ENCODE data around the gene RFPL1.

Gene RFPL1

DNA sequence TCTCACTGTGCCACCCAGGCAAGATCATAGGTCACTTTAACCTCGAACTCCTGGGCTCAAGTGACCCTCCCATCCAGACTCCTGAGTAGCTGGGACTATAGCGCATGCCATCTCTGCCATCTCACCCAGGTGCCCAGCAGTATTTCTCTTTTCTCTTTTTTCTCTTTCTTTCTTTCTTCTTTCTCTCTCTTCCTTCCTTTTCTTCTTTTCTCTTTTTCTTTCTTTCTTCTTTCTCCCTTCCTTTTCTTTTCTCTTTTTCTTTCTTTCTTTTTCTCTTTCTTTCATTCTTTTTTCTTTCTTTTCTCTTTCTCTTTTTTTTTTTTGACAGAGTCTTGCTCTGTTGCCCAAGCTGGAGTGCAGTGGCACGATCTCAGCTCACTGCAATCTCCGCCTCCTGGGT, 13.5 kb downstream of the RFPL1 start:
- no peak for TF ChIP-seq EZH2phosphoT487 (IDR thresholded peaks at IDR 0.05; ENCODE audit: borderline replicate concordance, low read length)
- TF ChIP-seq, protein P1, sequence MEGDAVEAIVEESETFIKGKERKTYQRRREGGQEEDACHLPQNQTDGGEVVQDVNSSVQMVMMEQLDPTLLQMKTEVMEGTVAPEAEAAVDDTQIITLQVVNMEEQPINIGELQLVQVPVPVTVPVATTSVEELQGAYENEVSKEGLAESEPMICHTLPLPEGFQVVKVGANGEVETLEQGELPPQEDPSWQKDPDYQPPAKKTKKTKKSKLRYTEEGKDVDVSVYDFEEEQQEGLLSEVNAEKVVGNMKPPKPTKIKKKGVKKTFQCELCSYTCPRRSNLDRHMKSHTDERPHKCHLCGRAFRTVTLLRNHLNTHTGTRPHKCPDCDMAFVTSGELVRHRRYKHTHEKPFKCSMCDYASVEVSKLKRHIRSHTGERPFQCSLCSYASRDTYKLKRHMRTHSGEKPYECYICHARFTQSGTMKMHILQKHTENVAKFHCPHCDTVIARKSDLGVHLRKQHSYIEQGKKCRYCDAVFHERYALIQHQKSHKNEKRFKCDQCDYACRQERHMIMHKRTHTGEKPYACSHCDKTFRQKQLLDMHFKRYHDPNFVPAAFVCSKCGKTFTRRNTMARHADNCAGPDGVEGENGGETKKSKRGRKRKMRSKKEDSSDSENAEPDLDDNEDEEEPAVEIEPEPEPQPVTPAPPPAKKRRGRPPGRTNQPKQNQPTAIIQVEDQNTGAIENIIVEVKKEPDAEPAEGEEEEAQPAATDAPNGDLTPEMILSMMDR (IDR thresholded peaks at IDR 0.05; ENCODE audit: low read depth, low read length, poor library complexity, severe bottlenecking): no peak
- no peaks in the 10 kb centered on the region for H3K36me3 ChIP-seq (ENCODE audit: control insufficient read depth, low read length)
- no peaks in the 10 kb centered on the region; the same call in 1 of the 2 replicates for H3K27me3 ChIP-seq (ENCODE audit: control insufficient read depth, low read length)
- H4K20me1 ChIP-seq (ENCODE audit: control insufficient read depth, insufficient read depth, low read depth, low read length): no peaks in the 10 kb centered on the region
- no peaks in the 10 kb centered on the region for H3K79me2 ChIP-seq (ENCODE audit: control insufficient read depth, low read length)
- H3K9me2 ChIP-seq (replicated peaks; ENCODE audit: control insufficient read depth, low read length): no peaks in the 10 kb centered on the region
- no peaks in the 10 kb centered on the region for H3F3A ChIP-seq (ENCODE audit: control insufficient read depth, insufficient read depth)
- H3K4me3 ChIP-seq (ENCODE audit: low read length): no peak overlapping the region
- no peaks in the 10 kb centered on the region for H3K4me1 ChIP-seq (ENCODE audit: control insufficient read depth, low read length)
- no peak overlapping the region for H3K27ac ChIP-seq (ENCODE audit: low read depth, low read length)
- H3K4me2 ChIP-seq (ENCODE audit: low read length): no peak overlapping the region
- no peaks in the 10 kb centered on the region for H3K9me3 ChIP-seq (ENCODE audit: control insufficient read depth, insufficient read depth, low read length)

DNA sequence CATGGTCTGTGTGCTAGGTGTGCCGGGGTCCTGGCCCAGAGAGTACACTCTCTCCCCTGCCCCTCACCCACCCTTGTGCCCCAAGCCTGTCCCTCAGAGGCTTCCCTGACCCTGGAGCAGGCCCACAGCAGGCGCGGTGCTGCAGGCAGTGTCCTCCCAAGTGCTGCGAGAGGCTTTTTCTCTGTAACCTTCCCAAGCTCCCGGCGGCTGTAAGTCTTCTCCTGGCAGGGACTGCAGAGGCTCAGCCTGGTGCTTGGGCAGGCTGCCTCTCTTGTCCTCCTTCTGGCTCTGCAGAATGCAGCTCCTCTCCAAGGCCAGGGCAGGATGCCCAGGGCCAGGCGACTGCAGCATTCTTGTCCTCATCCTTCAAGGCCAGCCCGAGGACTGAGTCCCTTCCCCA, 15.9 kb downstream of the RFPL1 start:
- no peak overlapping the region for H3K27ac ChIP-seq (ENCODE audit: low read depth, low read length)
- no peaks in the 10 kb centered on the region for H3F3A ChIP-seq (ENCODE audit: control insufficient read depth, insufficient read depth)

DNA sequence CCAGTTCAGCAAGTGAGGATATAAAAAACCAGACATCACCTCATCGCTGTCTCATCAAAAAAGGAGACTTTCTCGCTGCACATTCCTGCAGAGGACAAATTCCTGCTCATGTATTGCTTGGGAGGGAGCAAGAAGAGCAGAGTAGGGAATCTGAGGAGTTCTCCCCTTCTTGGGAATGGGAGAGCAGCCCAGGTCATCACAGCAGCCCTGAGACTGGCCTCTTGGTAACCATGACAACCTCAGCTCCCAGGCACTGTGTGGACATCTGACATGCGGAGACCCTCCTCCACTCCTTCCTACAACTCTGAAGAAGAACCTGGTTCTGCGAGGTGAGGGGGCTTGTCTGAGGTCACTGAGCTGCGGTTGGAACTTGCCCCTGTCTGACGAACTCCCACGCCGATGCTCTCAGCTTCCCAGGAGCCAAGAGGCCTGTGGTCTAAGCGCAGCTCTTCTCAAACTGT, 17.9 kb downstream of the RFPL1 start:
- H3K4me3 ChIP-seq (ENCODE audit: low read length): no peak overlapping the region
- no peaks in the 10 kb centered on the region for H3K4me1 ChIP-seq (ENCODE audit: control insufficient read depth, low read length)

More for the DNA sequence above, 15.9 kb downstream of the RFPL1 start:
- Histone ChIP-seq H4K20me1 (ENCODE audit: control insufficient read depth, insufficient read depth, low read depth, low read length) (no peaks in the 10 kb centered on the region), H3K9me2 (replicated peaks; ENCODE audit: control insufficient read depth, low read length) (no peaks in the 10 kb centered on the region), H3K4me2 (ENCODE audit: low read length) (no peak overlapping the region), H3K36me3 (ENCODE audit: control insufficient read depth, low read length) (no peaks in the 10 kb centered on the region), H3K4me1 (ENCODE audit: control insufficient read depth, low read length) (no peaks in the 10 kb centered on the region), H3K9me3 (ENCODE audit: control insufficient read depth, insufficient read depth, low read length) (no peaks in the 10 kb centered on the region), H3K4me3 (ENCODE audit: low read length) (no peak overlapping the region), H3K79me2 (ENCODE audit: control insufficient read depth, low read length) (no peaks in the 10 kb centered on the region), H3K27me3 (ENCODE audit: control insufficient read depth, low read length) (no peaks in the 10 kb centered on the region)
- TF ChIP-seq, protein P1 (IDR thresholded peaks at IDR 0.05; ENCODE audit: low read depth, low read length, poor library complexity, severe bottlenecking): no peak
- no peak for TF ChIP-seq EZH2phosphoT487 (IDR thresholded peaks at IDR 0.05; ENCODE audit: borderline replicate concordance, low read length)

More for the DNA sequence above, 17.9 kb downstream of the RFPL1 start:
- no peaks in the 10 kb centered on the region for H3F3A ChIP-seq (ENCODE audit: control insufficient read depth, insufficient read depth)
- no peaks in the 10 kb centered on the region for H3K9me3 ChIP-seq (ENCODE audit: control insufficient read depth, insufficient read depth, low read length)
- H3K4me2 ChIP-seq (ENCODE audit: low read length): no peak overlapping the region
- H3K27ac ChIP-seq (ENCODE audit: low read depth, low read length): no peak overlapping the region
- H3K36me3 ChIP-seq (ENCODE audit: control insufficient read depth, low read length): no peaks in the 10 kb centered on the region
- TF ChIP-seq, protein P1 (IDR thresholded peaks at IDR 0.05; ENCODE audit: low read depth, low read length, poor library complexity, severe bottlenecking): no peak
- H3K9me2 ChIP-seq (replicated peaks; ENCODE audit: control insufficient read depth, low read length): no peaks in the 10 kb centered on the region
- no peaks in the 10 kb centered on the region for H4K20me1 ChIP-seq (ENCODE audit: control insufficient read depth, insufficient read depth, low read depth, low read length)
- H3K27me3 ChIP-seq (ENCODE audit: control insufficient read depth, low read length): no peaks in the 10 kb centered on the region
- no peaks in the 10 kb centered on the region for H3K79me2 ChIP-seq (ENCODE audit: control insufficient read depth, low read length)
